ENCODE measurements around the gene ERLEC1.
"Not testable (repeated sequence)": the region's sequence is repeated elsewhere in the genome, so short reads cannot be mapped to it uniquely, and the experiment has no call there.

ERLEC1 gene

DNA sequence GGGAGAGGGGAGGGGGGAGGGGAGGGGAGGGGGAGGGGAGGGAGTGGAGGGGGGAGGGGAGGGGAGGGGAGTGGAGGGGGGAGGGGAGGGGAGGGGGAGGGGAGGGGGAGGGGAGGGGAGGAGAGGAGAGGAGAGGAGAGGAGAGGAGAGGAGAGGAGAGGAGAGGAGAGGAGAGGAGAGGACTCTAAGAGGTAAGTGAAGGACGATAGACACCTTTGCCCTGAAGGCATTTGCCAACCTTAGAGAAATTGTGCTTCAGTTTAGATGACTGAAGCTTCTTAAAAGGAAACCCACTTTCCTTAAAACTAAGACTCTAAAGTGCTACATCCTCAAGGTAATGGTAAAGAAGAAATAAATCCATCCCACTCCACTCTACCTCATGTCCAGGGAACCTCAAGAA is 53.7 kb downstream of the ERLEC1 start:
- no peak for DNase-seq (ENCODE audit: low spot score)

DNA sequence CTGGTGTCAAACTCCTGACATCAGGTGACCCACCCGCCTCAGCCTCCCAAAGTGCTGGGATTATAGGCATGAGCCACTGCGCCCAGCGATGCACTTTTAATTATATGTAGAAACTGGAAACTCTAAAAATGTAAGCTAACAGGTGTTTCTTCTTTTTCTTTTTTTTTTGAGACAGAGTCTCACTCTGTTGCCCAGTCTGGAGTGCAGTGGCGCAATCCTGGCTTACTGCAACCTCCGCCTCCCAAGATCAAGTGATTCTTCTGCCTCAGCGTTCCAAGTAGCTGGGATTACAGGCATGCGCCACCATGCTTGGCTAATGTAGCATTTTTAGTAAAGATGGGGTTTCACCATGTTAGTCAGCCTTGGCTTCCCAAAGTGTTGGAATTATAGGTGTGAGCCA is 54.8 kb downstream of the ERLEC1 start:
- not testable (repeated sequence) for DNase-seq (ENCODE audit: low spot score)

- DNase-seq (ENCODE audit: low spot score): no peak
These were observed 56.0 kb downstream of the ERLEC1 start for GRCh38 chr2:53842891-53843290.

DNA sequence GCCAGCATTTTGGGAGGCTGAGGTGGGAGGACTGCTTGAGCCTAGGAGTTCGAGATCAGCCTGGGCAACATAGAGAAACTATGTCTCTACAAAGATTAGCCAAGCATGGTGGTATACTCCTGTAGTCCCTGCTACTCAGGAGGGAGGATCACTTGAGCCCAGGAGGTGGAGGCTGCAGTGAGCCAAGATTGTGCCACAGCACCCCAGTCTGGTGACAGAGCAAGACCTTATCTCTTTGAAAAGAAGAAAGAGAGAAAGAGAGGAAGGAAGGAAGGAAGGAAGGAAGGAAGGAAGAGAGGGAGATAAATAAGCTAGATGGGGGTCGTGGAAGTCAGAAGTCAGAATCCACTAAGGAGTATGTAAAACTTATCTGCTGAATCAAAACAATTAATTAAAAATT is 56.8 kb downstream of the ERLEC1 start:
- no peak for DNase-seq (ENCODE audit: low spot score)

- no peak for DNase-seq (ENCODE audit: low spot score)
These were observed 61.2 kb downstream of the ERLEC1 start for GRCh38 chr2:53848062-53848461.

DNA sequence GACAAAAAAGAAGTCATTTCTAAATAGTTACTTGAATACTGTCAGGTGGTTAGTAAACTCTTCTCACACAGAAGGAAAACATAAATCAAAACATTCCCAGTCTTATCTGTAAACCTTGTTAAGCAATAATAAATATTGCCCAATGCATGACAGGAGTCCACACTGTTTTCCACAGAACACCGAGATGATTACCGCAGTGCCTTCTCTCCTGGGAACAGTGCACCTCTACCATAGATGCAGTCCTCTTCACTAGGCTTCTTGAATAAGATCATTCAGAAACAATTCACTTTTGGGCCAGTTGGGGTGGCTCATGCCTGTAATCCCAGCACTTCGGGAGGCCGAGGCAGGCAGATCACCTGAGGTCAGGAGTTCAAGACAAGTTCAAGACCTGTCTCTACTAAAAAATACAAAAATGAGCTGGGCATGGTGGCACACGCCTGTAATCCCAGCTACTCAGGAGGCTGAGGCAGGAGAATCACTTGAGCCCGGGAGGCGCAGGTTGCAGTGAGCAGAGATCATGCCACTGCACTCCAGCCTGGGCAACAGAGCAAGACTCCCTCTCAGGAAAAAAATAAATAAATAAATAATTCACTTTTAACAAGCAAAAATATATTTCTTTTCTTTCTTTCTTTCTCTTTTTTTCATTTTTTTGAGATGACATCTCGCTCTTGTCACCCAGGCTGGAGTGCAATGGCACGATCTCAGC is 64.4 kb downstream of the ERLEC1 start:
- DNase-seq (ENCODE audit: low spot score): not testable (repeated sequence)

DNA sequence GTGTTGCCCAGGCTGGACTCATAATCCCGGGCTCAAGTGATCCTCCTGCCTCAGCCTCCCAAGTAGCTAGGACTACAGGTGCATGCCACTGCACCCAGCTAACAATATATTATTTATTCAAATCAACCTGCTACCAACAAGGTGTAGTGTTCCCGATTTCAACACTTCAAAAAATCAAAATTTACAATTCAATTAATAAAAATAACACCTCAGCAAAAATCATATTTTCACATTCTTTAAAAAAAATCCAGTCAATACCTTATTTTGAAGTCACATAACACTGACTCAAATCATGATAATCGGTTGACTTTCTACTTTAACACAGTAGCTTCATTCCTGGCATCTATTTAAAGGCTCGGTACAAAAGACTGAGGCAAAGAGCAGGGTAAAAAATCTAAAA is 65.7 kb downstream of the ERLEC1 start:
- DNase-seq (ENCODE audit: low spot score): no peak

DNA sequence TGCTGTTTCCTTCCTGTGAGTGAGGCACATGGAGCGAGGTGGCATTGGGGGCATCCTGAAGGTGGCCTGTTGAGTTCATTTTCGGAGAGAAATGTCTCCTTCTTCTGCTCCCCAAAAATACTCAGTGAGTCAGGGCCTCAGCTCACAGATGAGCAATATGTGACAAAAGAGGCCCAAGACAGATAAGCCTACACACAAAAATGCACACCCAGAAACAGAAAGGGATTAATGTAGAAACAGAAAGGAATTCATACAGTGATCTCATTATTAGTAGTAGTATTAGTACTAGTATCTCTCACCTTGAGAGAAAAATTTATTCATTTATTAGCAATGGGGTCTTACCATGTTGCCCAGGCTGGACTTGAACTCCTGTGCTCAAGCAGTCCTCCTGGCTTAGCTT is 67.8 kb downstream of the ERLEC1 start:
- peak; percentile 12 for DNase-seq (ENCODE audit: low spot score)

GRCh38 chr2:53856272-53856671 is 69.4 kb downstream of the ERLEC1 start:
- DNase-seq (ENCODE audit: low spot score): no peak

DNA sequence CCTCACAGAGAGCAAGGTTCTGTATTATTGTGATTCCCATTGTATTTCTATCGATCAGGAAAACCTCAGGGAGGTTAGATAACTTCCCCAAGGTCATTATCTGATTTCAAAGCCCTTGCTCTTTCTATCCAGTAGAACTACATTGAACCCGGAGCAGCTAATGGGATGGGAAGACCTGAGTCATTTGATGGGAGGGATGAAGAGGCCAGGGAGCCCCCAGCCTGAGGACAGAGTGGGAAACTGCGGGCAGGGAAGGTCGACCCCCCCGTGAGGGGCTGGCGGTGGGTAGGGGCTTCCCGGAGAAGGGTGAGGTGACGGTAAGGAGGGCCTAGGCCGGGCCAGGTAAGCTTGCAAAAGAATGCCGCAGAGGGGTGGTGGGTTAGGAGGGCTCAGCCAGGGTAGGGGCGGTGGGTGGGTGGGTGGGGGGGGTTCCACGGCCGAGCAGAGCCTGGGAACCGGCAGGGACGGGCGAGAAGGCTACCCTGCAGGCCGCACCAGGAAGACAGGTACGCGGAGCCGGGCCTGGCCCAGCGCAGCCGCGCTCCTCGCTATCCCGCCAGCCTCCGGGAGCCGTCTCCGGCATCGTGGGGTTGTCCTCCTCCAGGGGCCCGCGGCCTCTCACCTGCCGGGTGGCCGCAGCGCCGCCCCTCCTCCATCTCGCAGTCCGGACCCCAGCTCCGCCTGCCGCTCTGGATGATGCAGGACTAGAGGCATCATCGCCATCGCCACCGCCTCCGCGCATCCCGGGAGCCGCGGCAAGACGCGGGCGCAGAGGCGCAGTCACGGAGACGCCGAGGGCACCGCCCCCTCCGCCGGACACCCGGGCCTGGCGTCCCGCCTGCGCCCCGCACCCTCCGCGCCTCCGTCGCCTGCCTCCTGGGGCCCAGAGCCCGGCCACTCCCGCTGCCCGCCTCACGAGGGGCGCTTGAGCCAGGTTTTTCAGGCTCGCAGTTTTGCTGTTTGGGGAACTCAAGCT is 72.7 kb downstream of the ERLEC1 start, which contains the start of gene GPR75:
Gene GPR75, minus strand, starts transcription at position 762 of the 976 bp plus-strand sequence. CDS start 5,211 bp downstream, outside the sequence.
- no peak for DNase-seq (ENCODE audit: low spot score)

DNA sequence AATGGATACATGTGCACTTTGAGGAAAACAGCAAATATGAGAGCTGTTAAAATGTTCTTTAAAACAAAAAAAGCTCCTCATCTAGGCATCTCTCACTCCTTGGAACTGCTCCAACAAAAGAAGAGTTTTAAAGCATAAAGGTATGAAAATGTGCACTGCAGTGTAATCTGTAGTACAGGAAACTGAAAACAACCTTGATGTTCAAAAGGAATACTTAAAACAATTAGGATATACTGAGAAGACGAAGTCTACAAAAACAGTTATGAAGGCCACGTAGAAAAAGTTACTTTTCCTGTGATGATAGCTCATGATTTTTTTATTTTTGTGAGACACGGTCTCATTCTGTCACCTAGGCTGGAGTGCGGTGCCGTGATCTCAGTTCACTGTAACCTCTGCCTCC is 75.0 kb downstream of the ERLEC1 start:
- no peak for DNase-seq (ENCODE audit: low spot score)

DNA sequence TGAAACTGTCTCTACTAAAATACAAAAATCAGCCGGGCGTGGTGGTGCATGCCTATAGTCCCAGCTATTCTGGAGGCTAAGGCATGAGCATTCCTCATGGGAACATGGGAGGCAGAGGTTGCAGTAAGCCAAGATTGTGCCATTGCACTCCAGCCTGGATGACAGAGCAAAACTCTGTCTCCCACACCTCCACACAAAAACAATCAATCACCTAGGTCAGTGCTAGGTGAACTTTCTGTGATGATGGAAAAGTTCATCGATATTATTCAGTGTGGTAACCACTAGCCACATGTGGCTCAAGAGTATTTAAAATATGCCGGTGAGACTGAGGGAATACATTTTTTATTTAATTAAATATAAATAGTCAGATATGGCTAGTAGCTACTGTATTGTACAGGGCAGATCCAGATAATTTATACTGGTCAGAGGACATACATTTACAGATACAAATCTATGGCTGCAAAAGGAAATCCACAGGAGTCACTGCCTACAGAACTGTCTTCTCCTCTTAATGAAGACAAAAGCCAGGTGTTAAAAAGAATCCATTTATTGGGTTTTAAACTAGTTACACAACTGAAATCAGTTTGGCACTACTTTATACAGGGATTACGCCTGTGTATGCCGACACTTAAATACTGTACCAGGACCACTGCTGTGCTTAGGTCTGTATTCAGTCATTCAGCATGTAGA is 76.8 kb downstream of the ERLEC1 start:
- DNase-seq (ENCODE audit: low spot score): no peak

GRCh38 chr2:53865264-53865663 is 78.4 kb downstream of the ERLEC1 start:
- no peak for DNase-seq (ENCODE audit: low spot score)

GRCh38 chr2:53865962-53866361 is 79.1 kb downstream of the ERLEC1 start:
- peak; percentile 25 for DNase-seq (ENCODE audit: low spot score)

- no peak for DNase-seq (ENCODE audit: low spot score)
These were observed 80.3 kb downstream of the ERLEC1 start for GRCh38 chr2:53867169-53867568.

DNA sequence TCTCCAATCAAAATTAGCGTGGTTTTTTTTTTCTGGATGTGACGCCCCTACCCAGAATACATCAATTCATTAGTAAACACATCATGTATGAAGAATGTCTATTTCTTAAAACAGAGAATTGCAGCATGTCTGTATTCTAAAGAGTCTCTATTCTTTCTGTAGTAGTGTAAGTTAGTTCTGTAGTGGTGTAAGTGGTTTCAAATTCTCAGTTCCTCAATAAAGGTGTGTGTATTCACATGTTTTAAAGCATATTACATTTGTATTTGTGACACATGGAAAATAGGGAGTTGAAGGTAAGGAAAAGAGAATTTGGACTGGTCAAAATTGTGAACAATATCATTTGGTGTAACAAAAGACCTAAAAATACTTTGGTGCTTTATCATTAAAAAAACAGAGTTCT is 80.9 kb downstream of the ERLEC1 start:
- no peak for DNase-seq (ENCODE audit: low spot score)

Data from RKO (cell line).